Stimulated activated CD8-positive, alpha-beta memory T cell treated with anti-CD3 and anti-CD28 coated beads, Interleukin-7, amount 100 ng/mL, for 4 hours (primary cell): ENCODE data around the gene NLRX1.
"Not testable (repeated sequence)": the region's sequence is repeated elsewhere in the genome, so short reads cannot be mapped to it uniquely, and the experiment has no call there.

Experiments used
- DNase-seq, 2 donors: peaks; one replicate each; pipeline ENCODE4 v3.0.0-alpha.2; 2020; ENCODE audit warnings: low read depth in 2 of 2

Gene NLRX1

DNA sequence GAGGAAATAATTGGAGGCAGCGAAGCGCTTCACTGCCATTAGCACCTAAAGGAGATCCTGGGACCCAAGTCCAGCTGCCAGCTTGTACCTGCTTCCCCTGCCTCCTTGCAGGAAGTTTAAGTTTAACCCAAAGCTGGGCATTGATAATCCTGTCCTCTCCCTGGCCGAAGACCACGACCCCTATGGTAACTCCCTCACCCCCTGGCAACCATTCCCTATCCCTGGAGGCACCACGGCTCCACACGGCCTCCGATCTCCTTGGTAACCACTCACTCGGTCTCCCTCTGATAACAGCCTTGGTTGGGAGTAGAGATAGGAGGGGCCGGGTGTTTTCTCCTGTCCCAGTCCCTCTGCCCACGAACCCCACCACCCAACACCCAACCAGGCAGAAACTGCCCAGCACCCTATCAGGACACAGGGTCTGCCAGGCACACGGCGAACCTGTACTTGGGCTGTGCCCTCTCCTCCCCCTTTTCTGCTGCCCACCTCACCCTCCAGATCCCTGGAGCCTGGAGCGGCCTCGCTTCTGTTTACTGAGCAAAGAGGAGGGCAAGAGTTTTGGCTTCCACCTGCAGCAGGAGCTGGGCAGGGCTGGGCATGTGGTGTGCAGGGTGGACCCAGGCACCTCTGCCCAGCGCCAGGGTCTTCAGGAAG, 17.6 kb downstream of the NLRX1 start:
- no peak for DNase-seq

DNA sequence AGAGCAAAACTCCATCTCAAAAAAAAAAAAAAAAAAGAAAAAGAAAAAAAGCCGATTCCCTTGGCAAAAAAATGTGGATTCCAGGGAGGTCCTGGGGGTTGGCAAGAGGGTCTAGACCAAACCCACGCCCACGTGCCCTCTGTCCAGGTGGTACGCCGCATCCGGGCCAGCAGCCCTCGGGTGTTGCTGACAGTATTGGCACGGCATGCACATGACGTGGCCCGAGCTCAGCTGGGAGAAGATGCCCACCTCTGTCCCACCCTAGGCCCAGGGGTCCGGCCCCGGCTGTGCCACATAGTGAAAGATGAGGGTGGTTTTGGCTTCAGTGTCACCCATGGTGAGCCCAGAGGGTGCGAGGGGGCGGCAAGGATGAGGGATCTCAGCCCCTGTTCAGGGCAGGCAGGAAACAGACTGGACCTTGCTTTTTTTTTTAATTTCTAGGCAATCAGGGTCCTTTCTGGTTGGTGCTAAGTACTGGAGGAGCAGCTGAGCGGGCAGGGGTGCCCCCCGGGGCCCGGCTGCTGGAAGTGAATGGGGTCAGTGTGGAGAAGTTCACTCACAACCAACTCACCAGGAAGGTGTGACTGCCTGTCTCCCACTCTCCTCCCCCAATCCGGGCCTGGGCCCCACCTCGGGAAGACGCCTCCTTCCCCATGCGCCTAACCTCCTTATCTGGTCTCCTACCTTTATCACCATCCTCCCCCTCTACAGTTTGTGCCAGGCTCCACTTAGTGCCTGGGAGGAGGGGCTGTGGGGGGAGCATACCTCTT, 18.8 kb downstream of the NLRX1 start:
- no peak for DNase-seq

DNA sequence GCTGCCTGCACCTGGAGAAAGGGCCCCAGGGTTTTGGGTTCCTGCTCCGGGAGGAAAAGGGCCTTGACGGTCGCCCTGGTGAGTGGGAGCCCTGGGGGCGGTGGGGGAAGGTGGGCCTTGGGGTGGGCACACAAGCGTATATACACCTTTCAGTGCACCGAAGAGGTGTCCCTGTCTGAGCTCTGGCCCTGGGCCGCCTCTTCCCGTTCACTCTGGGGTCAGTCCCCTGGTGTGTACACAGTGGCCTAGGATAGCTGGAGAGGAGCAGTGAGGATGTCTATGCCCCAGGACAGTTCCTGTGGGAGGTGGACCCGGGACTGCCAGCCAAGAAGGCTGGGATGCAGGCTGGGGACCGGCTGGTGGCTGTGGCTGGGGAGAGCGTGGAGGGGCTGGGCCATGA, 19.5 kb downstream of the NLRX1 start:
- DNase-seq = no peak

DNA sequence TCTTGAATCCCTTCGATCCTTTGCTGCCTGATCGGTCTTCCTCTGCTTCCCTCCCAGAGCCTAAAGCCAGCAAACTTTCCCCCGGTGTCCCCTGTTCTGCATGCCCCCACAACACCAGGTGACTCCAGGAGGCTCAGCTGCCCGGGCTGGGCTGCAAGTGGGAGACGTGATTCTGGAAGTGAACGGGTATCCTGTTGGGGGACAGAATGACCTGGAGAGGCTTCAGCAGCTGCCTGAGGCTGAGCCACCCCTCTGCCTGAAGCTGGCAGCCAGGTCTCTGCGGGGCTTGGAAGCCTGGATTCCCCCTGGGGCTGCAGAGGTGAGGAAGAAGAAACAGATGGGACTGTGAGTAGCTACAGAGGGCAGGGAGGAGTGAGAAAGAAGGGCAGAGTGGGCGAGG, 20.4 kb downstream of the NLRX1 start:
- DNase-seq = no peak

DNA sequence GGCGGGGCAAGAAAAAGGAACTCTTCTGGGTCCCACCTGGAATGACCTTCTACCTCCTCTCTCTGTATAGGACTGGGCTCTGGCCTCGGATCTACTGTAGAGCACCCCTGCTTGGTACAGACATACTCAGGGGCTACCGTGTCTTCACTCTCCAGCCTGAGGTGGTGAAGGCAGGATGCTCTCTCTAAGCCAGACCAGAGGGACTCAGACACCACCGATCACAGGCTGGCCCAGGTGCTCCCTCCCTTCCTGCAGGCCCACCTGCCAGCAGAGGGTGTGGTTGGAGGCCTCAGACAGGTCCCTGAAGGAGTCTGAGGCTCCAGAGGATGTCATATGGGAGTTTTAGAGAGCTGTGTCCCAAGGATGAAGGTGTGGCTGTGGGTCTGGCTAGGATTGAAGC, 20.9 kb downstream of the NLRX1 start:
- DNase-seq = no peak

DNA sequence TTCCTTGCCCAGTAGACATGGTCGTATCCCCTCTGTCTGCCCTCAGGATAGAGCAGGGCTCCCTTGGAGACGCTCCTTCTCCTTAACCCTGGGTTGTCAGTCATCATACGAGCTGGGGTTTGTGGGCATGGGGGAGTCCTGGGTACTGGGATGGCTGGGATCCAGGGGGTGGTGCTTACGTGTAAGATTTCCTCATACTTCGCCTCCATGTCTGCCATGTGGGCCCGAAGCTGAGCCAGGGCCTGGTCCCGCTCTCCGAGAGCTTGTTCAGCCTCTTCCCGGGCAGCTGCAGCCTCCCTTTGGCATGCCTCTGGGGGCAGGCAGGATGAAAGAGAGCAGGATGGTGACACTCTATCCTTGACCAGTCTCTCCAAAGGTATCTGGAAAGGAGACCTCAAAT, 22.0 kb downstream of the NLRX1 start:
- no peak for DNase-seq

DNA sequence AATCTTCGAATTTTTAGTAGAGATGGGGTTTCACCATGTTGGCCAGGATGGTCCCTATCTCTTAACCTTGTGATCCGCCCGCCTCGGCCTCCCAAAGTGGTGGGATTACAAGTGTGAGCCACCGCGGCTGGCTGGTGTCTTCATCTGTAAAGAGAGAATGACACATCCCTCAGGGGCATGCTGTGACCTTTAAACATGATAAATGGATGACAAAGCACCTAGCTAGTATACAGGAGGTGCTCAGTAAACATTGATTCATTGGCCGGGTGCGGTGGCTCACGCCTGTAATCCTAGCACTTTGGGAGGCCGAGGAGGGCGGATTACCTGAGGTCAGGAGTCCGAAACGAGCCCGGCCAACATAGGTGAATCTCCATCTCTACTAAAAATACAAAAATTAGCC, 22.7 kb downstream of the NLRX1 start:
- not testable (repeated sequence) for DNase-seq

DNA sequence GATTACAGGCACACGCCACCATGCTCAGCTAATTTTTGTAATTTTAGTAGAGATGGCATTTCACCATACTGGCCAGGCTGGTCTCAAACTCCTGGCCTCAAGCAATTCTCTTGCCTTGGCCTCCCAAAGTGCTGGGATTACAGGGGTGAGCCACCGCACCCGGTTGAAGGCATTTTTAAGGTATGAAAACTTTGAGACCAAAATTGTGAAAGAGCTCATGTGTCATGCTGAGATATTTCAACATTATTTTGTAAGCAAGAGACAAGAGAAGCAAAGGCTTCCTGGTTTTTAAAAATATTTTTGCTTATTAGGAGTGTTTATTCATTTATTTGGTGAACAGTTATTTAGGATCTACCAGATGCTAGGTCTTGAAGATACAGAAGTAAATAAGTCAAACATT, 23.6 kb downstream of the NLRX1 start:
- no peak for DNase-seq

DNA sequence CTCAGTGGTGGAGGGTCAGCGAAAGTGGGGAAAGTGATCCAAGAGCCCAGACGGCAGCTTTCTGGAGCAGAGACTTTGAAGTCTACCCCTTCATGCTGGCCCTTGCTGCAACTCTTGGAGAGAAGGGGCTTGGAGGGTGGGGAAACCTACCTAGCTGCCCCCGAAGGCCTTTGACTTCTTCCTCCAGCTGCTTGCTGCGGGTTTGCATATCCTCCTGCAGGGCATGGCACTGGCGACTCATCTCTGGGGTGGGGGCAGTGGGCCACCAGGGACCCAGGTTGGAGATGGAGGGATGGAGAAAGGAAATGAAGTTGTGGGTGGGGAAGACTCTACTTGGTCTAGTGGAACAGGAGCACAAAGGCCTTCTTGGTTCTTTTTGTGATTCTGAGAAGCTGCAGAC, 24.5 kb downstream of the NLRX1 start:
- no peak for DNase-seq

DNA sequence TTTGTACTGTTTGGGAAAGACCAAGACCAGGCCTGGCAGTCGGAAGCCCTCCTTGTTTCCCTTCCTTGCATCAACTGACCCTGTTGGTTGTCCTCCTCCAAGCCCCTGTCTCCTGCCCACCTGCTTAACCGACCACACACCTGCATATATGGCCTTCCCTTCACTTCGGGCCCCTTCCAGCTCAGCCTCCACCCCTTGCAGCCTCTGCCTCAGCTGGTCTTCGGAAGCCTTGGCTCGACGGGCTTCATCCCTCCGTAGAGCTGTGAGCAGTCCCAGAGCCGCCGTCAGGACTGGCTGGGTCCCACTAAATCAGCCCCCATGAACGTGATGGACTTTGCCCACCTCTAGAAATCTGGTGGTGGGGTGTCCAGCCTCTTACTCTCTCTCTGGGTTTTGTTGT, 25.1 kb downstream of the NLRX1 start:
- no peak for DNase-seq

DNA sequence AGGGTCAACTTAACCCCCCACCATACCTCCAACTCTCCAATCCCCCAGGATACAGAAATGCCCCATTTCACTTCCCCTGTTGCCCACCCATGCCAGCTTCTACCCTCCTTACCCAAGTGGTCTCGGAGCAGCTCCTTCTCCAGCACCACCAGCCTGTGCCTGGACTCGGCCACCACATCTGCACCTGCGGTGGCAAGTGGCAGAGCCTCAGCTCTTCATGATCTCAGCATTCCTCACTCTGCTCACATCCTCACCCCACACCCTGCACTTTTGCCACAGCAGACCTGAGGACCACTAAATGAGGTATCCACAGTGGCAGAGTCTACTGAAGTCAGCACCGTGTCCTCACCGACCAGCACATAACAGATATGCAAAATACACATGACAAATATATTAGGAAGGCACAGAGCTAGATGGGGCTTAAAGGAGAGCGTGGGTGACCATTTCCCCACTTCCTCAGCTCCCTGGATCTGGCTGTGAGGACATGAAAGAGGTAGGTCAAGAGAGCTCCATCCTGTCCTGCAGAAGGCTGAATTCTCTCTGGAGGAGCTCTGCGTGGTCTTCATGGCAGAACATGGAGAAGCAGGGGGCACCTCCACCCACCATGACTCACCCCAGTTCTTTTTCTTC, 26.4 kb downstream of the NLRX1 start:
- DNase-seq = no peak

DNA sequence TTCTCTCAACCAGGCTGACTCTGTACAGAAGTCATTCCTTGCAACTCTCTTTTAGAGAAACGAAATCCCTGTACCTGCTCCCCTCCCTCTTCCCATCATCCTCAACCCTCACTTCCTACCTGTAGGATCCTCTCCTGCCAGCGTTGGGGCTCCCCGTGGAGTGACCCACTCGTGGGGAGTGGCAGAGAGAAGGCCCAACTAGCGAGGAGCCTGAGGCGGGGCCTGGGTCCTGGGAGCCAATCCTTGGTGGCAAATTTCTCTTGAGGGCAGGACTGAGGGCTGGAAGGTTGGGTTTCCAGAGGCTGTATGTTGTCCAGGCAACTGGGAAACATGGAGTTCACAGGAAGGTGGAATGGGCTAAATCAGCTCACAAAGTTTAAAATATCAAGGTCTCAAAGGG, 27.2 kb downstream of the NLRX1 start:
- no peak for DNase-seq

DNA sequence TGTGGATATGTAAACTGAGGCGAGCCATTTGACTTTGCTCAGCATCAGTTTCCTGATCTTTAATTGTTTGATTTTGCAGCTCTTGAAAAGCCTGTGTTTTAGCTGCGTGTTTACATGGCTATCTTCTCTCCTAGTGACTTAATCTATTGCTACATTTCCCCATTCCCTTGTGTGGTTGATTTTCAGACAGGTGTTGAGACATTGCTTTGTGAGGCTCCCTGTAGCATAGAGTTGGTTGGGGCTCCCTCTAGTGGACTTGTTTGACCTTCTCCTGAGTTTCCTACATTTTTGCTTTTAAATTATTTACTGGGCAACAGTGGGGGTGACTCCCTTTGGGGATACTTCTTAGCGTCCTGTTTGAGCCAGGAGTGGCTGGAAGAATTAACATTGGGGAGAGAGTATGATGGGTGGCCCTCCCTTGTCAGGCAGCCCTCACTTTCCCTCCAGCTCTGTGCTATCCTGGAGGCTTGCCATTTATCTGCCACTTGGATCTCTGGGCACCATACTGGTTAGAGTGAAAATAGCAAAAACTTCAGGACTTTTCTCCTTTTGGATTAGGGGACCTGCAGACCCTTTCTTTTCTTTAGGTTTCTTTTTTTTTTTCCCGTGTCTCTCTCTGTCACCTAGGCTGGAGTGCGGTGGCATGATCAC, 28.4 kb downstream of the NLRX1 start:
- DNase-seq = peak; percentile 32 to 56

DNA sequence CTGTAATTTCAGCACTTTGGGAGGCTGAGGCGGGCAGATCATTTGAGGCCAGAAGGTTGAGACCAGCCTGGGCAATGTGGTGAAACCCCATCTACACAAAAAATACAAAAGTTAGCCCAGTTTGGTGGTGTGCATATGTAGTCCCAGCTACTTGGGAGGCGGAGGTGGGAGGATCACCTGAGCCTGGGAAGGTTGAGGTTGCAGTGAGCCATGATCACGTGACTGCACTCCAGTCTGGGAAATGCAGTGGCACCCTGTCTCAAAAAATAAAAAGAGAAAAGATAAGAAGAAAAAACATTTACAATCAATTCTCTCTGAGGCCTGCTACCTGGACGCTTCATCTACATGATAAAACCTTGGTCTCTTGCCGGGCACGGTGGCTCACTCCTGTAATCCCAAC, 30.4 kb downstream of the NLRX1 start:
- no peak for DNase-seq

DNA sequence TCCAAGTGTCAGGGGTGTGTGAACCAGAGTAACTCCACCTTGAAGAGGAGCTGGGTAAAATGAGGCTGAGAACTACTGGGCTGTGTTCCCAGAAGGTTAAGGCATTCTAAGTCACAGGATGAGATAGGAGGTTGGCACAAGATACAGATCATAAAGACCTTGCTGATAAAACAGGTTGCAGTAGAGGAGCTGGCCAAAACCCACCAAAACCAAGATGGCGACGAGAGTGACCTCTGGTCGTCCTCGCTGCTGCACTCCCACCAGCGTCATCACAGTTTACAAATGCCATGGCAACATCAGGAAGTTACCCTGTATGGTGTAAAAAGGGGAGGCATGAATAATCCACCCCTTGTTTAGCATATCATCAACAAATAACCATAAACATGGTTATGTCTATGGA, 32.7 kb downstream of the NLRX1 start:
- not testable (repeated sequence) for DNase-seq

DNA sequence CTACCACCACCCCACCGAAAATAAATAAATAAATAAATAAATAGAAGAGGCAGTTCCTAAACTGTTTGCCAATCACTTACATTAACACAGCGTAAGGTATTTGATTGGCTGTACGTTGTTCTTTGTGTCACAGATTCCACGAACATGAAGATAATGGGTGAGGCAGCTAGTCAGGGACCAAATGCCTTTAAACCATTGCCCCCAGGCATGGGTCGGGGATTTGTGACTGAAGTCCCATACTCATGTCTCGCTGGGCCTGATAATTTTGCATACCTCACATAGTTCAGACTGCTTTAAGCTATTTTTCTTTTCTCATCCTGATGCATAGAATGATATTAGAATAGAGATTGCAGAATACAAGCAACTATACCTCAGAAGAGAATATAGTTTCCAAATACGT, 34.0 kb downstream of the NLRX1 start:
- no peak for DNase-seq

DNA sequence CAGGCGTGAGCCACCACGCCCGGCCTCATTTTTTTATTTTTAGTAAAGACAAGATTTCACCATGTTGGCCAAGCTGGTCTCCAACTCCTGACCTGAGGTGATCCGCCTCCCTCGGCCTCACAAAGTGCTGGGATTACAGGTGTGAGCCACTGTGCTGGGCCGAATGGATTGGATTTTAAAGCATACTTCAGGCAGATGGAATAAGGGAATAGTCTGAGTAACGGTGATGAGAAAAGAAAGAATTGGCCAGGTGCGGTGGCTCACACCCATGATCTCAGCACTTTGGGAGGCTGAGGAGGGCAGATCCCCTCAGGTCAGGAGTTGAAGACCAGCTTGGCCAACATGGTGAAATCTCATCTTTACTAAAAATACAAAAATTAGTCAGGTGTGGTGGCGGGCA, 35.5 kb downstream of the NLRX1 start:
- DNase-seq = no peak

DNA sequence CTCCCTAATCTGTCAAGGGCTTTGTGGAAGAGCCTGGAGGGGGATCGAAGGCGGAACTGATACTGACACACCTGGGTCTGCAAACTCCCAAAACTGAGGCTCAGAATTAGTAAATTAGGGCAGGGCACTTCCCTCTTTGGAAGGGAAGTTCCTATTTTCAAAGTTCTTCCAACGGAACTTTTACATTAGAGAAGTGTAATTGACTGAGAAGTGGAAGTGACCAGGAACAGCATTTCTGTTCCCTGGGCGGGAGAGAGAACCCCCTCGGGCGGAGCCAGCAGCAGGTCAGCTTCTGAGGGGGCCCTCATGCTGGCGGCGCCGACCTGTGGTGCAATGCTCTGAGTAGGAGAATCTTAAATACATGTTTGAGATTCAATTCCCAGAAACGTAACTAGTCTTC, 36.6 kb downstream of the NLRX1 start:
- no peak for DNase-seq

DNA sequence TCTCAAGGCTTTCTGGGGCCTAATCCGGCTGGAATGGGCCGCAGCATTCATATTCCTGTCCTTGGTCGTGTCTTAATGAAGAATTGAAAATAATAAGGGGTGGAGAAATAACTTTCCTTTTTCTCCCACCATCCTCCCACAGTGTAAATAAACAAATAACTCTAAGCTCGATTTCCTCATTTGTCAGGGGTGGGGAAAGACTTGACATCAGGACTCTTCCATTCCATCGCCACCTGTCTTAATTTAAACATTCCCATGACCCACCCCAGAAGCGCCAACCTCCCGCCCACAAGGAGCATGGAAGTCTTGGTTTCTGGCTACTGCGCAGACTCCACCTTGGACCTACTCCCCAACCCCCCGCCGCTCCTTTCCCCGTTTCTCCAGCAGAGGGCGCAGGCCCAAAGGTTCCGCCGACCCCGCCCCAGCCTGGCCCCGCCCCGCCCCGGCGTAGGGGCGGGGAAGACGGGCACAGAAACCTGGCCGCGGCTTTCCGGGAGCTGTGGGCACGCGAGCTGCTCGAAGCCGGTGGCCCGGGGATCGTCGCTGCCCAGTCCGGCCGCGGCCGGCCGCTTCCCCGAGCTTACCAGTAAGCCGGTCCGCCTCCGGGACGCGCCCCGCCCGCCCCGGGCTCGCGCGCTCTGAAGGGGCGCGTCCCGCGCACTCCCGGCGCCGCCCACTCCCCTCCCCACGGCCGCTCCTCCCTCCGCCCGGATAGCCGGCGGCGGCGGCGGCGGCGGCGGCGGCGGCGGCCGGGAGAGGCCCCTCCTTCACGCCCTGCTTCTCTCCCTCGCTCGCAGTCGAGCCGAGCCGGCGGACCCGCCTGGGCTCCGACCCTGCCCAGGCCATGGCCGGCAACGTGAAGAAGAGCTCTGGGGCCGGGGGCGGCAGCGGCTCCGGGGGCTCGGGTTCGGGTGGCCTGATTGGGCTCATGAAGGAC, 37.3 kb downstream of the NLRX1 start, which contains the start of gene CBL:
CBL (plus strand) TSS at position 766 of the 937 bp plus-strand sequence; CDS start at position 845, 79 bp downstream.
- DNase-seq = peak; percentile 90 to 92

DNA sequence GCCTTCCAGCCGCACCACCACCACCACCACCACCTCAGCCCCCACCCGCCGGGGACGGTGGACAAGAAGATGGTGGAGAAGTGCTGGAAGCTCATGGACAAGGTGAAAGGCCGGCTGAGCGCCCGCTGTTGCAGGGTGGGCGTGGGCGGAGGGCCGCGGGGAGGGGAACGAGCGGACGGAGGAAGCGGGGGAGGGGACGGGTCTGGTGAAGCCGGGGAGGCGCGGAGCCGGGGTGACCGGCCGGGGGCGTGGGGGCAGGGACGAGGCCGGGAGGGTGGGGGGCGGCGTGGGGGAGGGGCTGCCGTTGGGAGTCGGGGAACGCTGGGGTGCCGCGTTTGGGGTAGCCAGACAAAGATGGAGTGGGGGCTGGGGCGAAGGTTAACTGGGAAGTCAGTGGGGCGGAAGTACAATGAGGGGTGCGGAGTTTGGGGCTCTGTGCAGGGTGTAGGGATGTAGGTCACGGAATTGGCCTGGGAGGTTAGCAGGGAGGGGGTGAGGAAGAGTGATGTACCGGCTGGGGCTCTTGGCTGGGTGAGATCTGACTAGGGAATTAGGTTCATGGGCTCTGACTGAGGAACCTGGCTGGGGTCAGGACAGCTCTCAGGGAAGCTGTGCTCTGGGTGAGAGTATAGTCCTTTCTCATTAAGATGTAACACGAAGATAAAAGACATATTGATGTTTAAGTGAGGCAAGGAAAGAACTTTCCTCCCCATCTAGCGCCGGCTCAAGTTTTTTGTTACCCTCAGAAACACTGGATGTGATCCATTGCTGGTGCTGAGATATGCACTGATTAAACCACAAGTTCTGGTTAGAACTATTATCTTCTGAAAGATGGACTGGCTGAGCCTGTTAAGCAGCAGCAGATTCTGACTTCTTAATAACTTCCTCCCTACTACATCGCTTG, 38.2 kb downstream of the NLRX1 start:
- DNase-seq = peak; percentile 5 to 43
